ENCODE measurements around the gene CHEK1. TPM values are rescaled to one million over a fixed set of nuclear protein-coding genes. Genes with fewer than 3 reads are reported as not detected.

Gene CHEK1
- total and polyA plus RNA-seq, 2 of the 4 experiments (the other 2 are of a cell fraction): 16.0 to 22.6 TPM

GRCh38 chr11:125680747-125681146, 55.8 kb downstream of the CHEK1 start, which contains the start of gene ACRV1:
ACRV1 (minus strand) TSS chr11:125680847; CDS start chr11:125680780, 67 bp downstream.
- no TSS peak for BruUV-seq (replicated peaks)
- no peak for ATAC-seq (ENCODE audit: low read depth)
- no peak within 1 kb of the TSS for H3K18ac ChIP-seq (ENCODE audit: low read depth, low read length)
- H3K14ac ChIP-seq (replicated peaks; ENCODE audit: low read depth, low read length): no peak within 1 kb of the TSS
- no peak within 1 kb of the TSS for H3K4ac ChIP-seq (ENCODE audit: low read depth, low read length)
- H2BK5ac ChIP-seq (ENCODE audit: low read depth, low read length, poor library complexity, severe bottlenecking): no peak within 1 kb of the TSS
- WGBS, 2 experiments (ENCODE audit: extremely low coverage in 2 of 2, insufficient read length in 1 of 2): no CpG with 5 or more reads among the region's 1 CpG
- no peak within 1 kb of the TSS for H3K56ac ChIP-seq (ENCODE audit: extremely low read depth, insufficient read depth, low read length)
- no peaks in the 10 kb centered on the region for H3K4me1 ChIP-seq (ENCODE audit: control insufficient read depth, insufficient read depth, low read length)
- no peaks in the 10 kb centered on the region for H3K9me3 ChIP-seq (ENCODE audit: control insufficient read depth, insufficient read depth, low read length)
- H2AK9ac ChIP-seq (replicated peaks; ENCODE audit: low read depth, low read length, poor library complexity): no peak within 1 kb of the TSS
- no peak within 1 kb of the TSS for H3K23ac ChIP-seq (ENCODE audit: low read depth, low read length)
- ChIA-PET POLR2A (ENCODE audit: unreplicated experiment) (no interaction called here), CTCF (no interaction called here)
- H3K4me3 ChIP-seq (ENCODE audit: insufficient read depth, low read depth, low read length): no peak within 1 kb of the TSS
- H2BK15ac ChIP-seq (ENCODE audit: low read depth, low read length): no peak within 1 kb of the TSS
- peaks cover 2% of the 10 kb centered on the region; the same call in 1 of the 2 replicates for H3K36me3 ChIP-seq (ENCODE audit: control insufficient read depth, insufficient read depth, low read length)
- in situ Hi-C loops (cut with MboI; ENCODE audit: low sequenced_read_pairs) (no loop called here), intact Hi-C loops (cut with micrococcal nuclease) (no loop called here), dilution Hi-C loops (cut with HindIII; ENCODE audit: low sequenced_read_pairs, unreplicated experiment) (no loop called here)
- H3K9me1 ChIP-seq (ENCODE audit: insufficient read depth, low read length): no peaks in the 10 kb centered on the region
- no peak within 1 kb of the TSS for H4K5ac ChIP-seq (ENCODE audit: low read depth, low read length)
- H2AK5ac ChIP-seq (ENCODE audit: low read depth, low read length): no peak within 1 kb of the TSS
- H2AFZ ChIP-seq (replicated peaks; ENCODE audit: low read length, poor library complexity): no peak within 1 kb of the TSS
- no peak for DNase-seq
- no peaks in the 10 kb centered on the region for H4K20me1 ChIP-seq (ENCODE audit: insufficient read depth, low read length)
- H4K91ac ChIP-seq (ENCODE audit: insufficient read depth, low read depth, low read length): no peak within 1 kb of the TSS
- H2BK120ac ChIP-seq (ENCODE audit: low read depth, low read length): no peak within 1 kb of the TSS
- no peak within 1 kb of the TSS for H3K4me2 ChIP-seq (ENCODE audit: low read depth, low read length)
- no peak within 1 kb of the TSS for H3K27ac ChIP-seq (ENCODE audit: insufficient read depth, low read length)
- H3K79me1 ChIP-seq (ENCODE audit: low read depth in 1 of 2, low read length in 2 of 2): peaks cover 0 to 4% of the 10 kb centered on the region in 2 experiments; a peak in 1 of 4 replicates
- H3K27me3 ChIP-seq (ENCODE audit: control insufficient read depth, insufficient read depth, low read length): no peaks in the 10 kb centered on the region
- H4K8ac ChIP-seq (ENCODE audit: low read depth in 2 of 2, low read length in 2 of 2): no peak within 1 kb of the TSS
- no peak for TF ChIP-seq CTCF (conservative IDR thresholded peaks at IDR 0.05; ENCODE audit: low read depth, low read length)
- no peak for TF ChIP-seq MAFK (IDR thresholded peaks at IDR 0.05; ENCODE audit: low read depth, low read length)
- TF ChIP-seq CHD1 (IDR thresholded peaks at IDR 0.05; ENCODE audit: low read depth, low read length): no peak
- no peak for TF ChIP-seq BHLHE40 (IDR thresholded peaks at IDR 0.05; ENCODE audit: low read depth, low read length)
- TF ChIP-seq RAD21 (IDR thresholded peaks at IDR 0.05; ENCODE audit: low read length): no peak
- no peak for TF ChIP-seq CEBPB (IDR thresholded peaks at IDR 0.05; ENCODE audit: low read depth, low read length)
- TF ChIP-seq USF2 (IDR thresholded peaks at IDR 0.05; ENCODE audit: low read depth, low read length): no peak
- no peak for TF ChIP-seq MXI1 (IDR thresholded peaks at IDR 0.05; ENCODE audit: borderline replicate concordance, low read depth, low read length)
- TF ChIP-seq NFE2L2 (IDR thresholded peaks at IDR 0.05; ENCODE audit: low read depth, low read length): no peak
- TF ChIP-seq SMC3 (IDR thresholded peaks at IDR 0.05; ENCODE audit: low read depth, low read length): no peak
- TF ChIP-seq ELK1 (IDR thresholded peaks at IDR 0.05; ENCODE audit: borderline replicate concordance, low read depth, low read length): no peak
- no peak for TF ChIP-seq MAZ (IDR thresholded peaks at IDR 0.05; ENCODE audit: borderline replicate concordance, low read depth, low read length)
- no peak for TF ChIP-seq POLR2A (IDR thresholded peaks at IDR 0.05; ENCODE audit: low read depth, low read length)
- no peak for TF ChIP-seq RFX5 (IDR thresholded peaks at IDR 0.05; ENCODE audit: low read depth, low read length)
- no peak for TF ChIP-seq RCOR1 (IDR thresholded peaks at IDR 0.05; ENCODE audit: insufficient replicate concordance, low read length)
- TF ChIP-seq FOS (IDR thresholded peaks at IDR 0.05; ENCODE audit: low read depth, low read length): no peak
- no peak within 1 kb of the TSS for H2BK20ac ChIP-seq (ENCODE audit: low read depth, low read length)
- no peak within 1 kb of the TSS for H3K9ac ChIP-seq (ENCODE audit: low read depth, low read length)

All from IMR-90 (cell line).